Suprapubic skin (tissue), 4 donors: Measurements from ENCODE around the gene PINK1. TPM values are rescaled to one million over a fixed set of nuclear protein-coding genes. Genes with fewer than 3 reads are reported as not detected.

ENCODE experiments used
- DNase-seq, 2 donors: peaks; one replicate each; pipeline ENCODE4 v3.0.0-alpha.2; 2019; ENCODE audit warnings: low spot score in 2 of 2
- H3K27ac ChIP-seq: fragments of 200-600 bp; sonication (generic); one replicate; pipeline ENCODE4 v1.5.1; 2019
- H3K27me3 ChIP-seq: fragments of 200-600 bp; sonication (generic); one replicate; pipeline ENCODE4 v1.5.1; 2019
- H3K36me3 ChIP-seq: fragments of 200-600 bp; sonication (generic); one replicate; pipeline ENCODE4 v1.5.1; 2019
- H3K4me1 ChIP-seq: fragments of 200-600 bp; sonication (generic); one replicate; pipeline ENCODE4 v1.5.1; 2019
- H3K4me3 ChIP-seq: fragments of 200-600 bp; sonication (generic); one replicate; pipeline ENCODE4 v1.5.1; 2019; ENCODE audit warnings: mild to moderate bottlenecking
- H3K9me3 ChIP-seq: fragments of 200-600 bp; sonication (generic); one replicate; pipeline ENCODE4 v1.5.1; 2019
- CTCF ChIP-seq, 2 donors: fragments of 200-600 bp in 1 of 2; fragments of 450-650 bp in 1 of 2; sonication (generic) in 1 of 2; IDR thresholded peaks; one replicate each; pipeline ENCODE4 v1.5.1; 2016 to 2019; ENCODE audit warnings: antibody characterized with exemption in 2 of 2, mild to moderate bottlenecking in 1 of 2, moderate library complexity in 1 of 2
- EP300 ChIP-seq: sonication (generic); formaldehyde crosslinking; IDR thresholded peaks from one replicate; pipeline ENCODE4 v1.6.1; 2017; ENCODE audit warnings: antibody characterized with exemption
- POLR2A ChIP-seq, 2 donors: fragments of 450-650 bp; IDR thresholded peaks; one replicate each; pipeline ENCODE4 v1.6.1; 2017; ENCODE audit warnings: antibody characterized with exemption in 2 of 2, mild to moderate bottlenecking in 2 of 2, moderate library complexity in 2 of 2
- POLR2AphosphoS5 ChIP-seq, 3 donors: sonication (generic); formaldehyde crosslinking; IDR thresholded peaks; one replicate each; pipeline ENCODE4 v1.6.1; 2017; ENCODE audit warnings: antibody characterized with exemption in 3 of 3
- WGBS: methylation state at CpG from one replicate; pipeline ENCODE4 v1.1.5; 2018; 5-methylcytosine and 5-hydroxymethylcytosine counted together
- total RNA-seq, 4 donors: library from RNA; depleted of rRNA; stranded (reverse); fragments of >200 nt; gene quantifications; one replicate each; pipeline ENCODE4 v1.1.0, GENCODE V29; 2016

The PINK1 gene
- total RNA-seq, 4 donors from 2014 or later: 91.9 to 116 (median 98.0) TPM

DNA sequence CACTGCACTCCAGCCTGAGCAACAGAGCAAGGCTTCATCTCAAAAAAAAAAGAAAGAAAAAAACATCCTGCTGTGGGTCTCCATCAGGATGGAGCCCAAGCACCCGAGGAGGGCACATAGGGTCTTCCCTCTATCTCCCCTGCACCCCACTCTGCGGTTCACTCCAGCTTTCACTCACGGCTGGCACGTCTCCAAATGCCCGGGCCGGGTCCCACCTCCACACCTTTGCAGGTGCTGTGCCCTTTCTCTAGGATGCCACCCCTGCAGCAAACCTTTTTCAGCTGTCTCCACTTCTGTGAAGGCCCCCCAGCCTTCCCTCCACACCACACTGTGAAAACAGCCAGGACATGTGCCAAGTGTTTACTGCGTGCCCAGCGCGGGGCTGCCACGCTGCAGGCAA, 50.4 kb downstream of the PINK1 start:
- Histone ChIP-seq H3K4me1 (peaks cover 7% of the 10 kb centered on the region), H3K9me3 (no peaks in the 10 kb centered on the region), H3K27me3 (no peaks in the 10 kb centered on the region), H3K36me3 (no peaks in the 10 kb centered on the region), H3K4me3 (no peak overlapping the region), H3K27ac (no peak overlapping the region)
- no peak for TF ChIP-seq EP300
- TF ChIP-seq POLR2AphosphoS5 (IDR thresholded peaks at IDR 0.05): no peak
- TF ChIP-seq POLR2A (IDR thresholded peaks at IDR 0.05): no peak
- no peak for TF ChIP-seq CTCF (IDR thresholded peaks at IDR 0.05)
- DNase-seq: no peak
- WGBS: 78% methylated on average over 10 of the region's 10 CpGs

DNA sequence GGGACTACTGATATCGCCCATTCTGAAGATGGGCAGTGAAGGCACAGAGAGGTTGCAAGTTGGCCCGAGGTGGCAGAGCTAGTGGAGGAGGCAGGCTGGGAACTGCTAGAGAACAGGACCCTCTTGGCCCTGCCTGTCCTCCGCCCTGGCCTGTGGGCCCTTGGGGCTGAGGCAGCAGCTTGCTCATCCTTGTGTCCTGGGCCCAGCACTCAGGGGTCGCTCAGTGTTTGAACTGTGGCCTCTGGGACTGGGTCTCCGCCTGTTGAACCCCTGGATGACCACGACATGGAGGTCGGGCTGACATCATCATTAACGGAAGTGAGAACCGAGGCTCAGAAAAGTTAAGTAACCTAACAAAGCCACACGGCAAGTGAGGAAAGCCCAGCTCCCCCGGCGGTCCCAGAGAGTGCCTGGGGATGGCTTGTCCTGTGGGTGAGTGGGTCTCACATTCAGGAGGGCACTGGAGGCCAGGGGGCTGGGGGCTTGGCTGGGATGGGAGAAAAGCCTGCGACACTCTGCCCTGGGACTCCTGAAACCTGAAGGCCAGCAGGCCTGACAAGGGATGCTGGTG, 50.9 kb downstream of the PINK1 start:
- Histone ChIP-seq H3K4me3 (peak overlapping the region; percentile 35), H3K4me1 (peaks cover 7% of the 10 kb centered on the region), H3K36me3 (no peaks in the 10 kb centered on the region)

GRCh38 chr1:20684651-20685050, 51.4 kb downstream of the PINK1 start:
- Histone ChIP-seq H3K36me3 (no peaks in the 10 kb centered on the region), H3K9me3 (no peaks in the 10 kb centered on the region), H3K27me3 (no peaks in the 10 kb centered on the region), H3K4me1 (peaks cover 7% of the 10 kb centered on the region), H3K27ac (peak overlapping the region; percentile 44), H3K4me3 (peak overlapping the region; percentile 35)
- no peak for DNase-seq
- TF ChIP-seq EP300: no peak
- no peak for TF ChIP-seq CTCF (IDR thresholded peaks at IDR 0.05)
- TF ChIP-seq POLR2A (IDR thresholded peaks at IDR 0.05): no peak
- TF ChIP-seq POLR2AphosphoS5 (IDR thresholded peaks at IDR 0.05): no peak
- 84% methylated on average over 14 of the region's 14 CpGs for WGBS

More for the DNA sequence above, 50.9 kb downstream of the PINK1 start:
- WGBS: 71% methylated on average over 10 of the region's 13 CpGs
- DNase-seq: no peak
- Histone ChIP-seq H3K27ac (peak overlapping the region; percentile 44), H3K9me3 (no peaks in the 10 kb centered on the region), H3K27me3 (no peaks in the 10 kb centered on the region)
- TF ChIP-seq POLR2A (IDR thresholded peaks at IDR 0.05): no peak
- no peak for TF ChIP-seq POLR2AphosphoS5 (IDR thresholded peaks at IDR 0.05)
- TF ChIP-seq EP300: no peak
- no peak for TF ChIP-seq CTCF (IDR thresholded peaks at IDR 0.05)

DNA sequence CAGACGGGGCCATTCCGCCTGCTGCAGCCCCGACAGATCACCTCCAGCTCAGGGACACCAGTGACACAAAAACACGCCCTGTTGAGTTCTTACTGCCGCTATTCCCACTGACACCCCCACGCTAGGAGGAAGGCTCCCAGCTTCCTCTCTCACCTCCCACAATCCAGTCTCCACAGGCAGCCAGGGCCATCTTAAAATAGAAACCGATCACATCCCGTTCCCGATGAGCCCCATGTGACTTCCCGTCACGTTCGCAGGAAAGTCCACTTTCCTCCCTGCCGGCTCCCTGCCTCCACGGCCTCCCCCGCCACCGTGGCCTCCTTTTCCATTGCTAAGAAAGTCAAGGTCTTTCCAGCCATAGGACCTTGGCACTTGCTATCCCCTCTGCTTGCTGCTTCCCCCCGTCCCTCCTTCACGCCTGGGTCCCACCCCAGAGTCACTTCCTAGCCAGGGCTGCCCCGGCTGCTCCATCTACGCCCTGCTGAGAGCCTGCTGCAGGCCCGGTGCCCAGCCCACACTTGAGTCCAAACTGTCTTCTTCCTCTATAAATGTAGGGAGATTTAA, 51.9 kb downstream of the PINK1 start:
- peak overlapping the region; percentile 44 for H3K27ac ChIP-seq
- no peak for TF ChIP-seq POLR2AphosphoS5 (IDR thresholded peaks at IDR 0.05)
- no peak for TF ChIP-seq POLR2A (IDR thresholded peaks at IDR 0.05)
- TF ChIP-seq EP300: no peak
- no peak for TF ChIP-seq CTCF (IDR thresholded peaks at IDR 0.05)
- no peaks in the 10 kb centered on the region for H3K36me3 ChIP-seq
- peak overlapping the region; percentile 35 for H3K4me3 ChIP-seq
- H3K27me3 ChIP-seq: no peaks in the 10 kb centered on the region
- no peaks in the 10 kb centered on the region for H3K9me3 ChIP-seq
- DNase-seq: no peak
- H3K4me1 ChIP-seq: peaks cover 7% of the 10 kb centered on the region
- WGBS: 80% methylated on average over 16 of the region's 21 CpGs

DNA sequence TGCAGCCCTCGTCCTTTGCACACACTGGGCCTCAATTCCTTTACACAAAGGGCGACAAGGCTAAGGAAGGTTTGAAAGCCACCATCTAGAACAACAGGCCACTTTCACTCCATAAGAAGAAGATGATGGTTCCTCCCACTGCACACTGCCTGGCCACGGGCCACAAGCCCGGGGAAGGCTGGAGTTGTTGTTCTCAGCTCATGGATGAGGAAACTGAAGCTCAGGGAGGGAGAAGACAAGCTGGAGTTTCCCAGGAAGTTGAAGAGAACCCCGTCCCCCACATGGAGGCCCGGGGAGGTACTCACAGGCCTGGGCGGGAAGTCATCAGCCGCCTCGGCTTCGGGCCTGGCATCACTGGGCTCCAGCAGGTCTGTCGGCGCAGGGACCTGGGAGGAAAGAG, 52.5 kb downstream of the PINK1 start:
- Histone ChIP-seq H3K27me3 (no peaks in the 10 kb centered on the region), H3K36me3 (no peaks in the 10 kb centered on the region), H3K4me3 (no peak overlapping the region), H3K27ac (peak overlapping the region; percentile 28), H3K4me1 (peaks cover 7% of the 10 kb centered on the region), H3K9me3 (no peaks in the 10 kb centered on the region)
- no peak for TF ChIP-seq CTCF (IDR thresholded peaks at IDR 0.05)
- TF ChIP-seq POLR2A (IDR thresholded peaks at IDR 0.05): no peak
- TF ChIP-seq EP300: no peak
- no peak for TF ChIP-seq POLR2AphosphoS5 (IDR thresholded peaks at IDR 0.05)
- 85% methylated on average over 12 of the region's 12 CpGs for WGBS
- DNase-seq: no peak
